HG03432 (cell line): ENCODE measurements around the gene IFT27.
A peak's percentile ranks its signal among the peaks of the same experiment; 100 is the strongest.

ENCODE experiments used
- ATAC-seq: cut with Tn5 transposase; IDR thresholded peaks from one replicate; pipeline ENCODE4 v1.9.1; 2021; ENCODE audit warnings: mild to moderate bottlenecking, moderate library complexity; ENCODE audit not compliant: unreplicated experiment

Gene IFT27

GRCh38 chr22:36797374-36797773 lies 21.5 kb upstream of the IFT27 start:
- ATAC-seq: no peak

DNA sequence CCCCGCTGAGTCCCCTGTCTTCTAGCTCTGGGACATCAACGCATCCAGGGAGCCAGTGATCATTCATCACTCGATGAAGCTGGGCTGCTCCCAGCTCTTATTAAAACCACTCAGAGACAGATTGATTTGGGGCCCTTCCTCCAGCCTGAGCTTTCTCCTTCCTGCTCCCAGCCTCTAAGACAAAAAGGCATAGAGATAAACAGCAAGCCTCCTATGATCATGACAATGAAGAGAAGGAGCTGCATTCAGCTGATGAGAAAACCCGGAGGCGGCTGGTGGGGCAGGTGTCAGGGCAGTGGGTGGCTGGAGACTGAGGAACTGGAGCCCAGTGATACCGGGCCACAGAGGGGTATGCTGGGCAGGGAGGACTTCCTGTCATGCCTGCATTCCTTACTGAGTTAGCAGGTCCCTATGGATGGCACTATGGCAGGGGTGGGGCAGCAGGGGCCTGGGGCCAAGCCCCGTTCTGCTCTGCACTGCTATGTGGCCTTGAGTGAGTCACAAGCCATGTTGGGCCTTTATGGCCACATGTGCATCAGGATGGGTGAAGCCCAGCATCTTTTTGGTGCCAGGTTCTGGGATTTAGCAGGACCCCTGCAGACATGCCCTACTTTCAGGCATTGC lies 20.7 kb upstream of the IFT27 start:
- ATAC-seq: no peak

DNA sequence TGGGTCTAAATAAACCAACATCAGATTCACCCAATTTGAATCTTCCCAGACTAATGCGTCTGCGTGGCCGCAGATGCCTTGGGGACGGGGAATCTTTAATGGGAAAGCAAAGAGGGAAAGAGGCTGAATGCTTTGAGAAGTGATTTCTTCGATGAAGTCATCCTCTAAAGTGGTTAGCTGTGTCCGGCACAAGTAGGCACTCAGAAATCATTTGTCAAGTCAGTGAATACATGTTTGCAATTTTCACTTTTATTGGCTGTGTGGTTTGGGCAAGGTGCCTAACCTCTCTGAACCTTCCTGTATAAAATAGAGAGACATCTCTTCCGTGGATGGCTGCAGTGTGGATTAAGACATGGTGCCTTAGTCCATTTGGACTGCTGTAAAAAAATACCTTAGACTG lies 19.7 kb upstream of the IFT27 start:
- no peak for ATAC-seq

GRCh38 chr22:36790648-36791047 lies 14.7 kb upstream of the IFT27 start:
- ATAC-seq: peak; percentile 51

DNA sequence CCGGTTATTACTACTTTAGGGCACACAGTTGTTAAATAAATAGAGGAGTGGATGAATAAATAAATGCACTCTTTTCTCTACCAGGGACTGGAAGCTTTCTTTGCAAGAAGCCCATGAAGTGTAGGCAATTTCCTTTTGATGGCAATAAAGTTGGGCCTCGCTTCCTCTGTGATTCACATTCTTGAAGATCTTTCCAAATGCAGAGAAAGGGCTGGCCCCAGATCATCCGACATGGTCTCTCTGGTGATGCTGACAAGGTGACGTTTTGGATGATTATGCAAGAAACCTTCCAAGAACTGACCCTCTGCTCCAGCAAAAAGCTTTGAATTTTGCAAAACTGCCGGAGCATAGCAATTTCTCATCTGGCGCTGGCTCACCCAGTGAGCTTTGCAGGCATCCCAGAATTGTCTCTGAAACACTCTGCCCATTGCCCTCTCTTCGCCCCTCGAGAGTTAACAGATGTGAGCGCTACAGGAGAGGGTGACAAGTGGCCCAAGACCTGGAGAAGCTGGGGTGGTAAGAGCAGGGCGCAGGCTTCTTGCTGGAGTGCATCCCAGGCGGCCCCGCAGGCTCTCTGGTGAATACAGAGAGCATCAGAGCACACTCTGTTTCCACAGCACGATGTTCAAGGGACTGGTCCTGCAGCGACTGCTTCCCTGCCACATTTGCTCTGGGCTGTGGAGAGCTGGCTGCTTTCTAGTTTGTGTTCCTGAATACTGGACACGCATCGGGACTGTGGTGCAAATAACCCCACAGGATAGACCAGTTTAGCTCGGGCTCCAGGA lies 11.5 kb upstream of the IFT27 start:
- ATAC-seq: no peak

DNA sequence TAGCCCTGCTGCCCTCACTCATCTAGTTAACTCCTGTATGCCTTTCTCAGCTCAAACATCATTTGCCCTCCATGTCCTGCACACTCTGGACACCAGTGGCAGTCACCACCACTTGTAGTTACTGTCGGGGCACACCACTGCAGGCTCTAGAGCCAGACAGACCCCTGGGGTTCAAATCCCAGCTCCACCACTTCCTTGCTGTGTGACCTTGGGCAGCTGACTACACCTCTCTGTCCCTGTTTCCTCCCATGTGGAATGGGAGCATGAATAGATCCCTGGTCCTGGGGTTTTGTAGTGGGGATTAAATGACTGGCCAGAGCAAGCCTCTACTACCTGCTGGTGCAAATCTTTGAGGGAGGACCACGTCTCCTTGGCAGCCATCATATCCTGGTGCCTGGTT lies 7.8 kb upstream of the IFT27 start:
- ATAC-seq: no peak

- ATAC-seq: peak; percentile 74
Measured at GRCh38 chr22:36781656-36782627, 6.0 kb upstream of the IFT27 start.

DNA sequence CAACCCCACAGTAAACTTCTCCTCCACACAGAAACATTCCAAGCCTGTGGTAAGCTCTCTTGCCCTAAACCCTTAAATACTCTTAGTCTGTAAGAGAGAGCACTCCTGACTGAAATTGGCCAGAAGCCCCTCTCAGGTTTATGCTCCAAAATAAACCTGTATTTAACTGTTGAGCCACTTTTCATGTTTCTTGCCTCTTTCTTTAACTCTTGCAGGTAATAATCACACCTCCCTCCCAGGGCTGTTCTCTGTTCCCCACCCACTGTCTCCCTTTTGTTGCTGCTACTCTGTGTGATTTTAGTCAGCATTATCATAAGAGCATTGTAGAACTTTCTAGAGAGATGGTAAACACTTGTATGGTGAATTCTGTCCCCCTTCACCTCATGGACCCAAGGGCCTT lies 2.1 kb upstream of the IFT27 start:
- ATAC-seq: no peak

GRCh38 chr22:36776722-36777121 lies 803 bp upstream of the IFT27 start:
- ATAC-seq: no peak

GRCh38 chr22:36775586-36775963 lies 344 bp downstream of the IFT27 start:
- peak; percentile 2 for ATAC-seq

DNA sequence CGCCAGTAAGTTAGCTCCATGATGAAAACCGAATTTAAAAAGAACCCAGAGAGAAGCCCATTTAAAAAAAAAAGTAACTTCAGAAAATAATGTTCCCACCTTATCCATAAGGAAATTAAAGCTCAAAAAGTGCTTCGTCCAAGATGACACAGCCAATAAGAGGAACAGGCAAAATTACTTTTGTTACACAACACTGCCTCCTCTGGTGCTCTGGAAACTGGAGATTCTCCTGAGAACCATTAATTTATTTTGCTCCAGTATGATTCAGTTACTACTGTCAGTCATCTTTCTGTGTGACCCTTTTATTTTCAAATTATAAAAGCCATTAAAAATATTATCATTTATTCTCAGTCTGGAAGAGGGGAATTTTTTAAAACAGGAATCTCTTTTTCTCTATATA lies 2.0 kb downstream of the IFT27 start:
- ATAC-seq: no peak

DNA sequence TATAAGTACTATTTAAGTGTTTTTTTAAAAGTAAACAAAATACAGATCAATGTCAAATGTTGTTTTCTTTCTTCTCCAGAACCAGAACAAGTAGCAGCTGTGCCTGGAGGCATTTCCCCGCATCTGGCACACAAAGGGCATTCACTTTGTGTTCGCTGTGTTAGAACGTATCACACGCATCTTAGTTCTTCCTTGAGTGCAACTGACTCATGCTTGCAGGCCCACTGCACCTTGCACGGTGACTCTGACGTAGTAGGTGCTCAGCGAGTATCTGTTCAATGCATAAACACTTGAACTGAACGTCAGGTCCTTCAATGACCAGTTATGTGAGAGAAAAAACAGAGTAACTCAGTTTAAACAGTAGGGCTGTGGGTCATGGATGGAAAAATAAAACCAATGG lies 3.5 kb downstream of the IFT27 start:
- ATAC-seq: no peak

GRCh38 chr22:36771356-36772063 lies 4.4 kb downstream of the IFT27 start:
- ATAC-seq: no peak

GRCh38 chr22:36770513-36771231 lies 5.2 kb downstream of the IFT27 start:
- ATAC-seq: no peak

DNA sequence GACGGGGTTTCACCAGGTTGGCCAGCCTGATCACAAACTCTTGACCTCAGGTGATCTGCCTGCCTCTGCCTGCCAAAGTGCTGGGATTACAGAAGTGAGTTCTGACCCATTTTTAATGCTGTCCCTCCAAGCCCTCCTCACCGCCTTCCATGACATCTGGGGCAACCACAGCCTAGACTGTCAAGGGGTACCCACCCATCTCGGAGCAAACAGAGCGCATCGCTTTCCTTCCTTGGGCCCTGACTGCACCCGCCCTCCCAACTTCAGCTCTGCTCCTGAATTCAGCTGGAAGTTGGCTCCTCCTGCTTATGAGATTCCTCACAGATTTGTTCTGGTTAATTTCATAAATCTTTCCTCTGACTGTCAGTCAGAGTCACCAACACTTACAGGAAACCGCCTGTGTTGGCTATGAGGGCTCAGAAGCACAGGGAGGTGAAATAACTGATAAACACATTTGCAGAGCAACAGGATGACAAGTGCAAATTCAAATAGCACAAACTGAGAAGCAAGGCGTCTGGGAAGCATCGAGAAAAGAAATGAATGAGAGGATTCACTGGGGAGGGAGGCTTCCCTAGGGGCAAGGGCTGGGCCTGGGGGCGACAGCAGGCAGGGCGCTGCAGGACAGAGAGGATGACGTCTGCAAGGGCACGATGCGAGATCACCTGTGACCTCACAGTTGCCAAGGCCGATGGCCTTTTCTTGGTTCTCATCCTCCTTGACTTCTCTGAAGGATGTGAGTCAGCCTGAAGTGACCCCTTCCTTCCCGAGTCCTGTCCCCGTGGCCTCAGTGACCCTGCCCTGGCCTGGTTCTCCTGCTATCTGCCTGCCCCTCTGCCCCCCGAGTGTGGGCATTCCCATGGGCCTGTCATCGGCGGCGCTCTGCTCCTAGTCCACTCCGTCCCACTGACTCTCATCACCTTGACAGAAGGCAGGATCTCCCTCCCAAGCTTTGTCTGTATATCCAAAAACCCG lies 6.1 kb downstream of the IFT27 start:
- ATAC-seq: no peak

GRCh38 chr22:36768616-36769015 lies 7.3 kb downstream of the IFT27 start:
- no peak for ATAC-seq

GRCh38 chr22:36768141-36768540 lies 7.8 kb downstream of the IFT27 start:
- no peak for ATAC-seq

DNA sequence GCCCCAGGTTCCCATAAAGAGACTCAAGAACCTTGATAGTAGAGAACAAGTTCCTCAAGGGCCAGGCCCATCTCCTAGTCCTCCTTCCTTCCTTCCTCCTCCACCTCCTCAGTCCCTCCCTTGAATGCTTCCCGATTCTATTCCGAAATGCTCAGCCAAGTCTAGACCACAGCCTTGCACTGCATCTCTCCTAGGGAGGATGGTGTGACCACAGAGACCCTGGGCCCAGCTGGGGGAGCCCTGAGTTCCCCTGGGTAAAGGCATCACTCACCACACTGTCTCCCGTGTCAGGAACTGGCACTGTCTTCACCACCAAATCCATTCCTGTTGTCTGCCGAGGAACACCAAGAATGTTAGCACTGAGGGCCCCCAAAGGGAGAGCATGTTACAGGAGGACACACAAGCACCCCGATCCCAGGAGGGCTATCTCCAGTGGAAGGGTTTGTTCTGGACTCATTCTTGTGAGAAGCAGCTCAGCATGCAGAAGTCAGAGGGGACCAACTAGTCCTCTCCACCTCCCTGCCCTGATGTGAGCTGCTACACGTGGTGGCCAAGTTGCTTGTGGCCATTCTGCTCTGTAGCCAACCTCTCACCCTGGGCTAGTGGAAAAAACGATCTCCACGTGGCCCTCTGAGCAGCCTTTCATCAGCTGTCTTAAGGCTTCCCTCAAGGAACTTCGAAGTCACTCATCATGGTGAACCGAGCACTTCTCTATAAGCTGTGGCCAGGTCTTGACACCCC lies 8.7 kb downstream of the IFT27 start:
- no peak for ATAC-seq
